Adrenal gland (tissue), 12 donors: Measurements from ENCODE around the gene ATP13A4. TPM values are rescaled to one million over a fixed set of nuclear protein-coding genes. Genes with fewer than 3 reads are reported as not detected.

Experiments
- DNase-seq, 7 donors: peaks; one replicate each; pipeline ENCODE4 v3.0.0-alpha.2; 2019 to 2020
- H3K27ac ChIP-seq, 5 donors: fragments of 200-600 bp; sonication (generic) in 4 of 5; 1 replicate in 3 of 5; 2 replicates in 2 of 5; pipeline versions ENCODE4 v1.5.1 to v1.8.0; 2016 to 2020; ENCODE audit warnings: mild to moderate bottlenecking in 1 of 5
- H3K27me3 ChIP-seq: fragments of 200-600 bp; 2 replicates; pipeline ENCODE4 v1.8.0; 2021
- H3K36me3 ChIP-seq, 2 donors: fragments of 200-600 bp; replicated peaks in 1 of 2; 1 replicate in 1 of 2; 2 replicates in 1 of 2; pipeline versions ENCODE4 v1.5.1 to v1.8.0; 2018 to 2022
- H3K4me1 ChIP-seq, 2 donors: fragments of 200-600 bp; replicated peaks in 1 of 2; 1 replicate in 1 of 2; 2 replicates in 1 of 2; pipeline versions ENCODE4 v1.5.1 to v1.8.0; 2018 to 2021
- H3K4me3 ChIP-seq, 4 donors: fragments of 200-600 bp; sonication (generic) in 3 of 4; one replicate each; pipeline ENCODE4 v1.5.1; 2016 to 2018
- H3K9me3 ChIP-seq, 3 donors: fragments of 200-600 bp; sonication (generic) in 1 of 3; replicated peaks in 1 of 3; 1 replicate in 2 of 3; 2 replicates in 1 of 3; pipeline versions ENCODE4 v1.5.1 to v1.8.0; 2016 to 2021
- CTCF ChIP-seq, 6 experiments: fragments of 450-650 bp in 4 of 6; fragments of 200-600 bp in 2 of 6; sonication (generic) in 1 of 6; IDR thresholded peaks; 1 replicate in 5 of 6; 2 replicates in 1 of 6; pipeline versions ENCODE4 v1.5.1 to v1.8.0; 2016 to 2021; ENCODE audit warnings: antibody characterized with exemption in 6 of 6, mild to moderate bottlenecking in 2 of 6, moderate library complexity in 1 of 6
- POLR2A ChIP-seq, 2 donors: fragments of 450-650 bp; IDR thresholded peaks; one replicate each; pipeline ENCODE4 v1.6.1; 2017; ENCODE audit warnings: antibody characterized with exemption in 2 of 2, mild to moderate bottlenecking in 2 of 2, moderate library complexity in 1 of 2
- WGBS, 4 donors: extraction: QIAGEN DNeasy Blood & Tissue Kit in 2 of 4; methylation state at CpG; one replicate each; pipeline versions ENCODE4 v1.1.5 to v1.1.7; 2013 to 2017; 5-methylcytosine and 5-hydroxymethylcytosine counted together
- intact Hi-C, 2 donors: fragments of 100-400 bp; cut with DNase I; formaldehyde crosslinking; loops; one replicate each; pipeline versions ENCODE4 v1.14.1 to v1.15.0; 2022 to 2023
- polyA plus RNA-seq, 3 donors: library from polyadenylated mRNA; stranded (reverse); fragments of 200-250 nt in 2 of 3; fragments of 350-450 nt in 1 of 3; fragmentation: Illumina TruSeq in 1 of 3; extraction: RNeasy Lipid Tissue Mini Kit (QIAGEN cat#74804) in 1 of 3; gene quantifications; one replicate each; pipeline ENCODE4 v1.2.3, GENCODE V29; 2013 to 2014
- total RNA-seq, 9 donors: library from RNA; depleted of rRNA in 4 of 9; stranded (reverse); fragments of >200 nt in 4 of 9; fragments of 120-200 nt in 1 of 9; fragmentation: NEBNext Ultra II Directional in 1 of 9; extraction: Animal tissue kit (Norgen Biotek cat#: 25700) in 1 of 9; gene quantifications; one replicate each; pipeline versions ENCODE4 v1.1.0 to v1.2.4, GENCODE V29; 2013 to 2023
- donor health status: healthy with polysubstance abuse.
- donor health status: Bipolar disorder and iron deficiency.
- donor health status: DM: yes; HTN: yes; CAD: no.
- donor health status: DM: no; HTN: no; CAD: no.
- donor health status: DM: no; HTN: no; CAD: no.
- donor health status: DM: yes; HTN: yes; CAD: no.

Gene ATP13A4
- total and polyA plus RNA-seq, 12 donors, result 0.14 to 2.9 (median 0.57) TPM; not detected in 1

- H3K27ac ChIP-seq, result no peak overlapping the region
- no peaks in the 10 kb centered on the region for H3K9me3 ChIP-seq
- no peaks in the 10 kb centered on the region for H3K36me3 ChIP-seq
- no peak overlapping the region for H3K4me3 ChIP-seq
- DNase-seq, result no peak
- no peak for TF ChIP-seq CTCF (IDR thresholded peaks at IDR 0.05)
- no peak for TF ChIP-seq POLR2A (IDR thresholded peaks at IDR 0.05)
- WGBS, 4 donors, result 95 to 98% (median 96%) methylated on average over 5 of the region's 5 CpGs
- peaks cover 21 to 42% of the 10 kb centered on the region in 2 donors for H3K4me1 ChIP-seq
- no peaks in the 10 kb centered on the region for H3K27me3 ChIP-seq
- intact Hi-C loops, result no loop called here
These were observed 41.3 kb upstream of the ATP13A4 start for GRCh38 chr3:193595939-193596487.

GRCh38 chr3:193594946-193595689, 40.4 kb upstream of the ATP13A4 start:
- Histone ChIP-seq H3K9me3 (no peaks in the 10 kb centered on the region), H3K4me3 (peak overlapping the region in 1 of 4 donors; percentile 67), H3K4me1 (peaks cover 21 to 42% of the 10 kb centered on the region in 2 donors), H3K27ac (no peak overlapping the region), H3K27me3 (no peaks in the 10 kb centered on the region), H3K36me3 (no peaks in the 10 kb centered on the region)
- WGBS, 4 donors, result 56 to 68% (median 64%) methylated on average over 1 of the region's 1 CpG
- no peak for TF ChIP-seq POLR2A (IDR thresholded peaks at IDR 0.05)
- DNase-seq, result no peak
- intact Hi-C loops, result no loop called here

GRCh38 chr3:193593668-193594030, 39.0 kb upstream of the ATP13A4 start:
- peak in 5 of 7 donors; percentile 27 to 60 (median 37) for DNase-seq
- H3K4me1 ChIP-seq, result peaks cover 19 to 37% of the 10 kb centered on the region in 2 donors
- TF ChIP-seq POLR2A (IDR thresholded peaks at IDR 0.05) (no peak), CTCF (IDR thresholded peaks at IDR 0.05) (no peak)
- H3K27me3 ChIP-seq, result no peaks in the 10 kb centered on the region
- peak overlapping the region; percentile 65 to 79 (median 72) for H3K4me3 ChIP-seq
- WGBS, 4 donors, result 0 to 2% (median 1%) methylated on average over 11 of the region's 11 CpGs
- intact Hi-C loops, result no loop called here
- peak overlapping the region; percentile 10 to 95 (median 95) for H3K27ac ChIP-seq
- H3K36me3 ChIP-seq, result no peaks in the 10 kb centered on the region
- H3K9me3 ChIP-seq, result no peaks in the 10 kb centered on the region

GRCh38 chr3:193592841-193593667, 38.4 kb upstream of the ATP13A4 start, which contains the start of gene OPA1:
Gene OPA1 (plus strand): TSS chr3:193593208. CDS start chr3:193593378, 170 bp downstream.
- no peaks in the 10 kb centered on the region for H3K36me3 ChIP-seq

More at GRCh38 chr3:193592841-193593667, 38.4 kb upstream of the ATP13A4 start, which contains the start of gene OPA1:
- Histone ChIP-seq H3K27ac (peak within 1 kb of the TSS; percentile 45 to 95 (median 95)), H3K4me3 (peak within 1 kb of the TSS; percentile 65 to 79 (median 72)), H3K27me3 (no peaks in the 10 kb centered on the region), H3K9me3 (no peaks in the 10 kb centered on the region), H3K4me1 (peaks cover 14 to 31% of the 10 kb centered on the region in 2 donors)
- TF ChIP-seq CTCF (IDR thresholded peaks at IDR 0.05) (peak in 5 of 6 experiments; percentile 7 to 35 (median 26)), POLR2A (IDR thresholded peaks at IDR 0.05) (peak; percentile 82 to 91)
- WGBS, 4 donors, result 0 to 1% (median 1%) methylated on average over 27 to 55 of the region's 55 CpGs
- peak; percentile 98 to 99 (median 99) for DNase-seq
- intact Hi-C loops, result no loop called here
